Cardiac fibroblast (primary cell): ENCODE results near the gene SLC22A23.

Experiments used
- DNase-seq, 2 donors: peaks; one replicate each; pipeline versions ENCODE4 v3.0.0 to v3.0.0-alpha.2; 2010; ENCODE audit warnings: low read depth in 2 of 2
- H3K4me3 ChIP-seq, 2 donors: replicated peaks in 1 of 2; 1 replicate in 1 of 2; 2 replicates in 1 of 2; pipeline ENCODE4 v1.5.1; 2011; ENCODE audit warnings: low read depth in 2 of 2, low read length in 2 of 2, mild to moderate bottlenecking in 2 of 2, moderate library complexity in 1 of 2
- CTCF ChIP-seq: IDR thresholded peaks from one replicate; pipeline ENCODE4 v1.5.1; 2011; ENCODE audit warnings: low read depth, mild to moderate bottlenecking, low read length, inconsistent platforms

Gene SLC22A23

GRCh38 chr6:3353213-3353903 is 103.5 kb downstream of the SLC22A23 start:
- no peak for TF ChIP-seq CTCF
- DNase-seq: no peak
- H3K4me3 ChIP-seq: no peak overlapping the region

- TF ChIP-seq CTCF: no peak
- no peak for DNase-seq
Observed at GRCh38 chr6:3352678-3353077, 104.2 kb downstream of the SLC22A23 start.

DNA sequence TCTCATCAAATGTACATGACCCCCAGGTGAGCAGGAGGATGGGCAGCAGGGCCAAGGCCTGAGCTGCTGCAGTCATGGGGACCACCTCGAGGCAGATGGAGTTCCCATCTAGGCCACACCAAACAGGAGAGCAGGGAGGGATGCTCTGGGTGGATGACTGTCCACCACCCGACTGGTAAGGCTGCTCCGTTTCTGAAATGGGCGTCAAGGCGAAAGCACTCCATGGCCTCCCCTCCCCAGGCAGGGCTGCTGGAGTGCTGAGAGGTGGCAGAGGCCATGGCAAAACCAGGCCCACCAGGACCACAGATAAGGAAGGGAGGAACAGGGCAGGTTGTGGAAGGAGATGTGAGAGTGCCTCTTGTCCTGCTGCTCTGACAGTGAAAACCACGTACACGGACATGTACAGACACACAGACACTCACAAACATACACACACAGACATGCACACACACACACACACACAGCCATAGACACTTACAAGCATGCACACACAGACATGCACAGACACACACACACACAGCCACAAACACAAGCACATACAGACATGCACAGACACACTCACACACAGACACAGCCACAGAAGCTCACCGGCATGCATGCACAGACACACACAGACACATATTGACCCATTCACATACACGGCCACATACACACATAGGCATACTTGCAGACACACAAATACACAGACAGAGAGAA is 104.9 kb downstream of the SLC22A23 start:
- no peak for TF ChIP-seq CTCF

More at GRCh38 chr6:3352678-3353077, 104.2 kb downstream of the SLC22A23 start:
- no peak overlapping the region for H3K4me3 ChIP-seq

DNA sequence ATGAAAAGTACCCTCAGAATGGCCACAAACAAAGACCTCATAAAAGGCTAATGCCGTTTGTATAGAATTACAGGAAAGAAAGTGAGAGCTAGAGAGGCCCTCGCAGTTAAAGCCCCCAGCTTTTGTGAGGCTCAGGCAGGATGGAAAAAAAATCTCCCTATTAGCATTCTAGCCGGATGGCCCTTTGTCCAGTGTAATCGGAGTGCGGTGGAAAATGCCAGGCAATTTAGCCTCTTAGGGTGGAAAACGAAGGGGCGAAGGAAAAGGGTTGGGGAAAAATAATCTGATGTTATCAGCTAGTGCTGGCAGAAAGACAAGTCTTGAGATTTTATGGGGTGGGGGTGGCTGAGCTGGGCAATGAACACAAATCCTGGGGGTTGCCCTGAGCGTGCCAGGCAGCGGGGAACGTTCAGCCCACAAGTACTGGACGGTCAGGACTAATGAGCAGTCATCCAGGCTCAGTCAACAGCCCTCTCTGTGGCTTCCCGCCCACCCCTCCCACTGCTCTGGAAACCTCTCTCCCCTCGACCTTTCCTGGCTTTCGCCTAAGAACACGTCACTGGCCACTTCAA is 105.7 kb downstream of the SLC22A23 start:
- DNase-seq: no peak
- TF ChIP-seq CTCF: no peak

More for the DNA sequence above, 104.9 kb downstream of the SLC22A23 start:
- no peak for DNase-seq
- H3K4me3 ChIP-seq: no peak overlapping the region

GRCh38 chr6:3350252-3350796 is 106.5 kb downstream of the SLC22A23 start:
- no peak for DNase-seq
- TF ChIP-seq CTCF: no peak
- H3K4me3 ChIP-seq: no peak overlapping the region

More for the DNA sequence above, 105.7 kb downstream of the SLC22A23 start:
- no peak overlapping the region for H3K4me3 ChIP-seq

- H3K4me3 ChIP-seq: no peak overlapping the region
- no peak for TF ChIP-seq CTCF
- DNase-seq: no peak
Observed at GRCh38 chr6:3349388-3350251, 107.2 kb downstream of the SLC22A23 start.
